GM12892 (cell line): Measurements from ENCODE around the gene RER1.

Experiments used
- POLR2A ChIP-seq: IDR thresholded peaks from 2 replicates; pipeline ENCODE4 v1.6.1; 2011; ENCODE audit warnings: low read depth, low read length, control low read depth
- POLR2AphosphoS5 ChIP-seq: IDR thresholded peaks from 2 replicates; pipeline ENCODE4 v1.6.1; 2011; ENCODE audit warnings: low read depth, low read length, control low read depth

DNA sequence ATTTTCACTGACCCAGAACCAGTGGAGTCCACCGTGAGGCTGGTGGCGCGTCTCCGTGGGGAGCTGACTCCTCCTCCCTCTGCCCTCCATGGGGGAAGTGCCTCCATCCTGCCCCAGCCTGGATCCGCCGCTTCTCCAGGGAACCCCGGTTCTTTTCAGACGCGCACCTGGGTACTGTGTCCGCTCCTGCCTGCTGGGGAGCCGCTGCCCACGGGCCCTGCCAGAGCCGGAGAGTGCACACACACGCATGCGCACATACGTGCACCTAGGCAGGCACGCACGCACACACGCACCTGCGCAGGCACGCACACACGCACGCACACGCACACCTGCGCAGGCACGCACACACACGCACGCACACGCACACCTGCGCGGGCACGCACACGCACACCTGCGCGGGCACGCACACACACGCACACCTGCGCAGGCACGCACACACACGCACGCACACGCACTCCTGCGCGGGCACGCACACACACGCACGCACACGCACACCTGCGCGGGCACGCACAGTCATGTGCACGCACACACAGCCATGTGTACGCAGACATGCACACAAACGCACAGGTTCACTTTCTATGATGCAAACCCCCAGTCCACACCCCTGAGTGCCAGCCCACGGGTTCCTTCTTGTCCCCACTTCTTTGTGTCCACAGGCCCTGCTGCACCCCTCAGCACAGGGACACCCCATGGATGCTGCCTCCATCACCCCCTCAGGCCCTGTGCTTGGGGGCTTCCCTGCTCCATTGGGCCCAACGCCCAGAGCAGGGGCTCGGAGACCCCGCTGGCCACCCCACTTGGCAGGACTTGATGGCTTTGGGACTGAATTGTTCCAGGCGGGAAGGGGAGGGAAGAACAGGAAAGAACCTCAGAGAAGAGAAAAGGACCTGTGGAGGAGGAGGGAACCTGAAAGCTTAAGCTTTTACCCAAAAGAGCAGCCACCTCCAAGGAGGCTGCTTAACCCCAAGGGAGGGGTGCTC lies 43.0 kb upstream of the RER1 start:
- TF ChIP-seq POLR2AphosphoS5 (no peak), POLR2A (no peak)
